Panc1 (cell line): ENCODE data around the gene LPCAT4. TPM values are rescaled to one million over a fixed set of nuclear protein-coding genes. Genes with fewer than 3 reads are reported as not detected.

Experiments
- ATAC-seq: fragments of 200-7000 bp; cut with Tn5 transposase; 2 replicates; pipeline ENCODE4 v1.9.1; 2020; ENCODE audit warnings: mild to moderate bottlenecking, moderate library complexity
- BruUV-seq: library from RNA; stranded (reverse); fragments of 400-500 nt; replicated peaks from 2 replicates; lab custom pipeline; 2021; lab: Mats Ljungman, UMichigan
- CTCF ChIA-PET: fragments of 300-600 bp; sonication (Branson Sonifier 250); formaldehyde crosslinking; loops from one replicate; lab custom pipeline; 2022; ENCODE audit warnings: antibody characterized with exemption; lab: Charles Lee
- POLR2A ChIA-PET: fragments of 300-600 bp; sonication (Branson Sonifier 250); formaldehyde crosslinking; loops from one replicate; lab custom pipeline; 2022; ENCODE audit warnings: antibody characterized with exemption; lab: Charles Lee
- DNase-seq: peaks from one replicate; pipeline ENCODE4 v3.0.0-alpha.2; 2010; ENCODE audit warnings: low read depth, low spot score
- H3K27ac ChIP-seq: 2 replicates; pipeline ENCODE4 v1.5.1; 2011; ENCODE audit warnings: mild to moderate bottlenecking, low read length, inconsistent platforms
- H3K27me3 ChIP-seq: fragments of 200-500 bp; sonication (Bioruptor generic); 2 replicates; pipeline ENCODE4 v1.6.0; 2014; ENCODE audit warnings: low read length, inconsistent platforms; ENCODE audit not compliant: control insufficient read depth, insufficient read depth
- H3K36me3 ChIP-seq: fragments of 200-500 bp; sonication (Bioruptor generic); 2 replicates; pipeline ENCODE4 v1.5.1; 2014; ENCODE audit warnings: inconsistent platforms, mild to moderate bottlenecking, low read length, moderate library complexity; ENCODE audit not compliant: control insufficient read depth, insufficient read depth
- H3K4me1 ChIP-seq: 2 replicates; pipeline ENCODE4 v1.5.1; 2011; ENCODE audit warnings: inconsistent platforms, mild to moderate bottlenecking, low read length, moderate library complexity; ENCODE audit not compliant: control insufficient read depth, insufficient read depth
- H3K4me3 ChIP-seq, 2 experiments: 2 replicates each; pipeline ENCODE4 v1.5.1; 2011 to 2012; ENCODE audit warnings: low read depth in 2 of 2, low read length in 2 of 2, mild to moderate bottlenecking in 2 of 2, inconsistent platforms in 1 of 2, moderate library complexity in 1 of 2
- H3K9me3 ChIP-seq: fragments of 200-500 bp; sonication (Bioruptor generic); 2 replicates; pipeline ENCODE4 v1.5.1; 2014; ENCODE audit warnings: low read depth, mild to moderate bottlenecking, inconsistent platforms, low read length, moderate library complexity; ENCODE audit not compliant: control insufficient read depth, insufficient read depth
- CTCF ChIP-seq: fragments of 450-650 bp; IDR thresholded peaks from 2 replicates; pipeline ENCODE4 v1.5.1; 2017; ENCODE audit warnings: mild to moderate bottlenecking
- POLR2AphosphoS5 ChIP-seq: IDR thresholded peaks from 2 replicates; pipeline ENCODE4 v1.6.1; 2012; ENCODE audit warnings: mild to moderate bottlenecking, low read depth, low read length, moderate library complexity
- REST ChIP-seq, 2 experiments: IDR thresholded peaks; 2 replicates each; pipeline ENCODE4 v1.6.1; 2011 to 2012; ENCODE audit warnings: low read depth in 2 of 2, control low read depth in 1 of 2, low read length in 1 of 2, mild to moderate bottlenecking in 1 of 2, moderate library complexity in 1 of 2; ENCODE audit not compliant: insufficient read depth in 1 of 2
- SIN3A ChIP-seq: IDR thresholded peaks from 2 replicates; pipeline ENCODE4 v1.6.1; 2012; ENCODE audit warnings: low read depth, mild to moderate bottlenecking, low read length, moderate library complexity, borderline replicate concordance; ENCODE audit not compliant: insufficient read depth
- TCF7L2 ChIP-seq: IDR thresholded peaks from 2 replicates; pipeline ENCODE4 v1.6.1; 2011; ENCODE audit warnings: mild to moderate bottlenecking, low read depth, low read length, inconsistent platforms
- in situ Hi-C: cut with HindIII; loops from 2 replicates; pipeline ENCODE4 v1.10.0; 2016; ENCODE audit warnings: low sequenced_read_pairs, low pct_unique_long_range_greater_than_20kb
- intact Hi-C: fragments of 100-400 bp; cut with micrococcal nuclease; formaldehyde crosslinking; loops from one replicate; pipeline ENCODE4 v1.10.0; 2022; ENCODE audit not compliant: unreplicated experiment
- total RNA-seq: library from RNA; stranded (reverse); gene quantifications from one replicate; pipeline ENCODE4 v1.2.1, GENCODE V29; 2021; ENCODE audit not compliant: unreplicated experiment

LPCAT4 gene
- total RNA-seq, 1 experiment from 2014 or later: 58.5 TPM

GRCh38 chr15:34358367-34358766, 8.6 kb downstream of the LPCAT4 start:
- CTCF ChIA-PET: interaction anchor here (0.5 to 1.2 kb wide), 2 partner anchors 10 to 186 kb away, joined by 4 read pairs; no protein-coding TSS in a partner anchor
- no peaks in the 10 kb centered on the region for H3K4me1 ChIP-seq
- intact Hi-C loops: no loop called here
- BruUV-seq: no TSS peak
- peaks cover 3% of the 10 kb centered on the region; the same call in 1 of the 2 replicates for H3K36me3 ChIP-seq
- ATAC-seq (peak; percentile 74; the same call in 1 of the 2 replicates), DNase-seq (no peak)
- no peaks in the 10 kb centered on the region for H3K9me3 ChIP-seq
- in situ Hi-C loops: no loop called here
- POLR2A ChIA-PET: no interaction called here
- TF ChIP-seq TCF7L2 (no peak), SIN3A (no peak)
- no peaks in the 10 kb centered on the region for H3K27me3 ChIP-seq
- no peak overlapping the region for H3K27ac ChIP-seq
- H3K4me3 ChIP-seq: no peak overlapping the region

GRCh38 chr15:34357653-34358052, 9.3 kb downstream of the LPCAT4 start:
- no TSS peak for BruUV-seq
- POLR2A ChIA-PET: no interaction called here
- no peak for DNase-seq
- H3K27me3 ChIP-seq: no peaks in the 10 kb centered on the region
- H3K27ac ChIP-seq: no peak overlapping the region
- no peak overlapping the region for H3K4me3 ChIP-seq
- ATAC-seq: no peak
- TF ChIP-seq POLR2AphosphoS5 (no peak), TCF7L2 (no peak), SIN3A (no peak), CTCF (no peak), REST (IDR thresholded peaks at IDR 0.05; ENCODE audit: insufficient read depth in 1 of 2, low read depth in 2 of 2, low read length in 1 of 2) (no peak)
- peaks cover 3% of the 10 kb centered on the region; the same call in 1 of the 2 replicates for H3K36me3 ChIP-seq
- intact Hi-C loops (no loop called here), in situ Hi-C loops (no loop called here)
- CTCF ChIA-PET: interaction anchor here (0.6 kb wide), 1 partner anchor 619 kb away, joined by 3 read pairs; no protein-coding TSS in a partner anchor
- H3K9me3 ChIP-seq: no peaks in the 10 kb centered on the region
- H3K4me1 ChIP-seq: no peaks in the 10 kb centered on the region

- Histone ChIP-seq H3K4me3 (no peak overlapping the region), H3K27ac (no peak overlapping the region), H3K27me3 (no peaks in the 10 kb centered on the region), H3K9me3 (no peaks in the 10 kb centered on the region), H3K36me3 (peaks cover 3% of the 10 kb centered on the region; the same call in 1 of the 2 replicates), H3K4me1 (no peaks in the 10 kb centered on the region)
- POLR2A ChIA-PET: no interaction called here
- CTCF ChIA-PET: interaction anchor here (0.8 kb wide), 1 partner anchor 12 kb away, joined by 11 read pairs; the partner anchor contains the start of genes NOP10 and NUTM1
- BruUV-seq: no TSS peak
- DNase-seq (no peak), ATAC-seq (no peak)
- TF ChIP-seq POLR2AphosphoS5: no peak
- no peak for TF ChIP-seq SIN3A
- no peak for TF ChIP-seq REST (IDR thresholded peaks at IDR 0.05; ENCODE audit: insufficient read depth in 1 of 2, low read depth in 2 of 2, low read length in 1 of 2)
- TF ChIP-seq TCF7L2: no peak
- TF ChIP-seq CTCF: no peak
- intact Hi-C loops (no loop called here), in situ Hi-C loops (no loop called here)
These were observed 11.8 kb downstream of the LPCAT4 start for GRCh38 chr15:34355241-34355640.
